Stimulated activated CD8-positive, alpha-beta memory T cell treated with anti-CD3 and anti-CD28 coated beads, Interleukin-12 subunit alpha, Interleukin-12 subunit beta, amount 100 ng/mL, for 24 hours (primary cell): ENCODE measurements around the gene MBD3L4.
"Not testable (repeated sequence)": the region's sequence is repeated elsewhere in the genome, so short reads cannot be mapped to it uniquely, and the experiment has no call there.

ENCODE experiments used
- DNase-seq: peaks from one replicate; pipeline ENCODE4 v3.0.0-alpha.2; 2020; ENCODE audit errors: extremely low read depth

Gene MBD3L4

DNA sequence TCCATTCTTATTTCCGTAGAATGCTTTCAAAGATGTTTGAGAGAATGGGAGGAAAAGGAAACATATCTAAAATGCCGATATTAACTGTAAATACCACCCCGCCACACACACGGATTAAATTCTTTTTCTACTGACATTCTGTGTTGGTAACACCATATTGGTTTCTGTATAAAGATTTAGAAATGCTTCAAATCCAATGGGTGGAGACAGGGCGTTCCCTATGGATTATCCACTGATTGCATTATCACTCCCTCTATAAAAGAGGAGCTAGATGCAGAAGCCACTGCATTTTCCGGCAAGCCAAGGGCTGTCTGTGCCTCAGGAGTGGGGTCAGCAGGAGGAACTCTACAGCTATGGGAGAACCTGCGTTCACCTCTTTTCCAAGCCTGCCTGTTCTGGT lies 9.0 kb upstream of the MBD3L4 start, which contains the start of gene MBD3L2:
Gene MBD3L2 (plus strand): TSS at position 301 of the 400 bp plus-strand sequence. CDS start 53 bp downstream, at position 354.
- DNase-seq: not testable (repeated sequence)

DNA sequence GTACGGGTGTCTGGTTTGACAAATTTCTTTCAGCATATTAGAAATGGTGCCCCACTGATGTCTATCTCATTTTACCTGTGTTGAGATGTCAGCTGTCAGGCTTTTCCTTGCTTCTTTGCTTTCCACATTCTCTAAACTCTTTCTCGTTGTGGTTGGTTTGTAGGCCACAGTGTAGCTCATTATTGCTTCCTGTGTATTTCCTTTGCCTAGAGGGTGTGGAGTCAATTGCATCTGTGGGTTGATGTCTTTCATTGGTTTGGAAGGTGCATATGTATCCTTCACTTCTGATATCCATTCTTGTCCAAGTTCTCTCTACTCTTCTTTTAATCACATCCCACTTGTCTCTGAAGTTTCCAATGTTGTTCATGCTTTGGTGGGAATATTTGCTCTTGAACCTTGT lies 1.6 kb upstream of the MBD3L4 start:
- not testable (repeated sequence) for DNase-seq

DNA sequence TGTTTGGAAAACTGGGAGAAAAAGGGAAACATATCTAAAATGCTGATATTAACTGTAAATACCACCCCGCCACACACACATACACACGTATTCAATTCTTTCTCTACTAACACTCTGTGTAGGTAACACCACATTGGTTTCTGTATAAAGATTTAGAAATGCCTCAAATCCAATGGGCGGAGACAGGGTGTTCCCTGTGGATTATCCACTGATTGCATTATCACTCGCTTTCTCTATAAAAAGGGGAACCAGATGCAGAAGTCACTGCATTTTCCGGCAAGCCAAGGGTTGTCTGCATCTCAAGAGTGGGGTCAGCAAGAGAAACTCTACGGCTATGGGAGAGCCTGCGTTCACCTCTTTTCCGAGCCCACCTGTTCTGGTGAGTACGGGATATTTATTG lies 9.7 kb downstream of the MBD3L4 start, which contains the start of gene MBD3L5:
Gene MBD3L5 (plus strand): TSS at position 301 of the 400 bp plus-strand sequence. CDS start 34 bp downstream, at position 335.
- DNase-seq: not testable (repeated sequence)

DNA sequence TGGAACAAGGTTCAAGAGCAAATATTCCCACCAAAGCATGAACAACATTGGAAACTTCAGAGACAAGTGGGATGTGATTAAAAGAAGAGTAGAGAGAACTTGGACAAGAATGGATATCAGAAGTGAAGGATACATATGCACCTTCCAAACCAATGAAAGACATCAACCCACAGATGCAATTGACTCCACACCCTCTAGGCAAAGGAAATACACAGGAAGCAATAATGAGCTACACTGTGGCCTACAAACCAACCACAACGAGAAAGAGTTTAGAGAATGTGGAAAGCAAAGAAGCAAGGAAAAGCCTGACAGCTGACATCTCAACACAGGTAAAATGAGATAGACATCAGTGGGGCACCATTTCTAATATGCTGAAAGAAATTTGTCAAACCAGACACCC lies 11.2 kb downstream of the MBD3L4 start:
- DNase-seq: not testable (repeated sequence)

DNA sequence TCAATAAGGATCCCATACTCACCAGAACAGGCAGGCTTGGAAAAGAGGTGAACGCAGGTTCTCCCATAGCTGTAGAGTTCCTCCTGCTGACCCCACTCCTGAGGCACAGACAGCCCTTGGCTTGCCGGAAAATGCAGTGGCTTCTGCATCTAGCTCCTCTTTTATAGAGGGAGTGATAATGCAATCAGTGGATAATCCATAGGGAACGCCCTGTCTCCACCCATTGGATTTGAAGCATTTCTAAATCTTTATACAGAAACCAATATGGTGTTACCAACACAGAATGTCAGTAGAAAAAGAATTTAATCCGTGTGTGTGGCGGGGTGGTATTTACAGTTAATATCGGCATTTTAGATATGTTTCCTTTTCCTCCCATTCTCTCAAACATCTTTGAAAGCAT lies 18.6 kb downstream of the MBD3L4 start, which contains the start of gene MBD3L2B:
Gene MBD3L2B (minus strand): TSS at position 101 of the 400 bp plus-strand sequence. CDS start 34 bp downstream, at position 67.
- DNase-seq: not testable (repeated sequence)

DNA sequence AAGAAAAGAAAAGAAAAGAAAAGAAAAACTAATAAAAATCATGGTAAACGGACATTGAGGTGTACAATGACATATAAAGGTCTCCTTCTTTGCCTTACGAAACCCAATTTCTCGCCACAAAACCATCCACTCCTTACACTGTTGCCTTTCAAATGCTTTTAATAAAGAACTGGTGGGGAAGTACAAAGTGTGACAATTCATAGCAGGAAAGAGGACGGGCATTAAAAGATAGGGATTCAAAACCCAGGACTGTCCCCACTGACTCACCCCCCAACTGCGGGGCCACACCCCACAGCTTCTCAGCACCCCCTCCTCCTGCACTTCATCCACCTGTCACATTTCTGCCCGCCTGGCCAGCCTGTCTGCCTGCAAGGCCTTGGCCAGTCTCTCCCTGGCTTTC lies 21.2 kb downstream of the MBD3L4 start:
- no peak for DNase-seq

DNA sequence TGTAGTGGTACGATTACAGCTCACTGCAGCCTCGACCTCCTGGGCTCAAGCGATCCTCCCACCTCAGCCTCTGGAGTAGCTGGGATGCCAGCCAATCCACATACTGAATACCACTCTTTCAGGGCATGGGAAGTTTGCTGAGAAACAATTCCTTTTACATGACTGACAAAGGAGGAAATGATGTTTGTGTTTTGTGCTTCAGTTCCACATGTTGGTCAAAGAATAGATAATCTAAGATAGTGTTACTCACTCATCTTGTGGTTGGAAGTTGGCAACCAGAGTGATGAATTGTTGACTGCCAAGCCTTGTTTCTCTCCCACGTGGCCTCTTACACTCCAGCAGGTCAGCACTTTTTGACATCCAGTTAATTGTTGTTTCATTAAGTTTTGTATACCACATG lies 26.3 kb downstream of the MBD3L4 start:
- DNase-seq: no peak

DNA sequence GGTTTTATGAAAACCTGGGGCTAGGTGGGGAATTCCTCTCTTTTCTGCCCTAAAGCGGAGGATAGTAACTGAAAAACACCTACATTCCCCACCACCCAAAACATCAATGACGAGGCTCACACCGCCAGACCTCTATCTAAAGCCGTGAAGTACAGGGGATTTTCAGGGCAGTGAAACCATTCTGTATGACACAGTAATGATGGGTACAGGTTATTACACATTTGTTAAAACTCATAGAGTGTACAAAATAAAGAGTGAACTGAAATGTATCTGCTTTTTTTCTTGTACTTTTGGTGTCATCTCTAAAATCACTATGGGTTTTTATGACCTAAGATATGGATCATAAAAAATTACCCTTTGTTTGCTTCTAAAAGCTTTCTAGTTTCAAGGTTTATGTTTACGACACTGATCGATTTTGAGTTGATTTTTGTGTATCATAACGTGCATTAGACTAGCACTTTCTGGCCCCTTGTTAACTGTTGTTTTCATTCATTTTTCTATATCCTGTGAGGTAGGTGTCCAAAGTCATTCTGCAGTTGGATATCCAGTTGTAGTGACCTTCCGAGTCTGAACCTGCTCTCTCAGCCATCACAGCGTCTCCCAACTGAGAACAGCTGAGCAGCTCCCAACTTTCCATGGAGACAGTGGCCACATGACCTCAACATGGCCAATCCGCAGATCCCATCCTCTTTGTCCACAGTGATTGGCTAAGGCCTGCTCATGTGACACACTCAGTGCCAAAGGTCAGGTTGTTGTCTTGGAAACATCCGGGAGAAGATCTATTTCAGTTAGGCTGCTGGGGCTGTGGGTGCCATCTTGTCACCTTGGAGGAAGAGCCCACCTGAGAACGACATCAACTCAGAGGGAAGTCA lies 29.0 kb downstream of the MBD3L4 start:
- DNase-seq: no peak

DNA sequence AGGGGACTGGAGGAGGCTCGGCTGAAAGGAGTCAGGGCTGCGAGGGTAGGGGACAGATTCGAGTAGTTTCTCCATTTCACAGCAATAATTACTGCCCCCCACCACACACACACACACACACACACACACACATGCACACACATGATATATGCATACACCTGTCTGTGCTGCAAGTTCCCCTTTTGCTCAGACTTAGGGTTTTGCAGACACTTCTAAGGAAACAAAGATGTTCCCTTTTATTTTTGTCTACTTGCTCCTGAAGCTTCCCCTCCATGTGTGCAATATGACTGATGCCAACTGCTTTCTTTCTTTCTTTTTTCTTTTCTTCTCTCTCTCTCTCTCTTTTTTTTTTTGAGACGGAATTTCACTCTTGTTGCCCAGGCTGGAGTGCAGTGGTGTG lies 32.1 kb downstream of the MBD3L4 start:
- no peak for DNase-seq

DNA sequence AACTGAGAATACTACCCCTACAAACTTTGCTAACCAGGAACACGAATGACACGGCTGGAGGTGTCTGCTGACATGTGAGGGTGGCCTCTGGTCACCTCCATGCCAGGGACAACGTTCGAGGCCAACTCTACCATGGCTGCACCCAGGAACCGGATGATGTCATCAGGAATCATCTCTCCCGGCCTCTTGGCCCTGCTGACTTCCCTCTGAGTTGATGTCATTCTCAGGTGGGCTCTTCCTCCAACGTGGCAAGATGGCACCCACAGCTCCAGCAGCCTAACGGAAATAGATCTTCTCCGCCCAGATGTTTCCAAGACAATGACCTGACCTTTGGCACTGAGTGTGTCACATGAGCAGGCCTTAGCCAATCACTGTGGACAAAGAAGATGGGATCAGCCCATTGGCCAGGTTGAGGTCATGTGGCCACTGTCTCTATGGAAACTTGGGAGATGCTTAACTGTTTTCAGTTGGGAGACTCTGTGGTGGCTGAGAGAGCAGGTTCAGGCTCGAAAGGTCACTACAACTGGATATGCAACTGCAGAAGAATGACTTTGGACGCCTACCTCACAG lies 33.8 kb downstream of the MBD3L4 start:
- DNase-seq: no peak

DNA sequence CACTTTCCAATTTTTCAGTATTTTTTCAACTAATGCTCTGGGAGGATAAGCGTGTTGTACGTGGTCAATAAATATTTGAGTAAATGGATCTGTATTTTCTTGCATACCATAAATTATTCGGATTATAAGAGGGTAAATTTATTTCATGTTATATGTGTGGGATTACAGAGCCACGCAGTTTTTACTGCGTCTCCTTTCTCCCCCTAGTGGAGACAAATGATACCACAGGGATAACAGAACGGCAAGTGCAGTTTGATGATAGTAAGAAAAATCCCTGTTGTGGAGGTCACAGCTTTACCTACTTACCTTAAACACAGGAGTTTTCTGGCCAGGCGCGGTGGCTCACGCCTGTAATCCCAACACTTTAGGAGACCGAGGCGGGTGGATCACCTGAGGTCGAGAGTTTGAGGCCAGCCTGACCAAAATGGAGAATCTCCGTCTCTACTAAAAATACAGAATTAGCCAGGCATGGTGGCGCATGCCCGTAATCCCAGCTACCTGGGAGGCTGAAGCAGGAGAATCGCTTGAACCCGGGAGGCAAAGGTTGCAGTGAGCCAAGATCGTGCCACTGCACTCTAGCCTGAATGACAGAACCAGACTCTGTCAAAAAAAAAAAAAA lies 35.6 kb downstream of the MBD3L4 start:
- DNase-seq: no peak

DNA sequence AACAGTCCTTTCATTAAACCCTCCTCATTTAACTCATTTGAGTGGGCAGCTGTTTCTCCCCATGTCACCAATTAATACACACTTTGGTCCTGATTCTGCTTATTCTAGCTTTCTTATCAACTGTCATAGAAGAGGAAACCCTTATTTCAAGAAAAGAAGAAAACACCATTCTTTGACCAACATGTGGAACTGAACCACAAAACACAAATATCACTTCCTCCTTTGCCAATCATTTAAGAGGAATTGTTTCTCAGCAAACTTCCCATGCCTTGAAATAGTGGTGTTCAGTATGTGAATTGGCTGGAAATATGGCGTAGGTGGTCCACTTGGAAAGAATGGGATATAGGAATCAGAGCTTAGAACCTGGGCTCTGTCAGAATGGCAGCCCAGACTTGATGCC lies 39.2 kb downstream of the MBD3L4 start:
- DNase-seq: no peak

DNA sequence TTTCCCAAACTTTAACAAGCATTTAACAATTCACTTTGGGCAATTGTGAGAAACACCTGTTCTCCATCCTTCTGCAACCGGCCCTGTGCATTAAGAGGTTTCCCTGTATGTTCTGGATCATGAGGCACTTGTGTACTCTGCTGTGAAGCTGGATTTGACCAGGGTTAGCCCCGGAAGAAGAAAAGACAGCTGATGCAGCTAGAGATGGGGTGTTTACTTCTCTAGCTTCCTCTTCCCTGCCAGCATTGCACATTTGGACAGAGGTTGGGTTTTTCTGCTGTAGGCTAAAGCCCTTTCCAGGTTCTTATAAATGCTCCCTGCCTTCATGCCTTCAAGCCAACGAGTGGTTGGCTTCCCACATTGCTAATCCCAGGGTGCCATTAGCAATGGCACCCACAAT lies 39.6 kb downstream of the MBD3L4 start:
- no peak for DNase-seq

DNA sequence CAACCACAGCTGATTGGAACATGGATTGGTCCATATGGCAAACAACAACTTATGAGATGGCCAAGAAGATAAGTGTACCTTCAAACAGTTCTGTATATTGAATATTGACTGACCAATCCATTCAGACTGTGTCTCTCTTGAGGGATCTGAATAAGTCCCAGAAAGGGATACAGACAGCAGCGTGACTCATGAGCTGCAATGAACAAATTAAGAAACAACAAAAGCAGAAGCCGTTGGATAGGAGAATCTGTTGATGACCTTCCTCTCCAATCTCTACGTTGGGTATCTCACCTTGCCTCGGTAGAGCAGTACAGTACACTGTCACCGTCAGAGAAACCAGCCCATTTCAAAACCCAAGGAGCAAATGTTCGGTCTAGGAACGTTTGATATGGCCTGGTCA lies 40.0 kb downstream of the MBD3L4 start:
- DNase-seq: no peak

DNA sequence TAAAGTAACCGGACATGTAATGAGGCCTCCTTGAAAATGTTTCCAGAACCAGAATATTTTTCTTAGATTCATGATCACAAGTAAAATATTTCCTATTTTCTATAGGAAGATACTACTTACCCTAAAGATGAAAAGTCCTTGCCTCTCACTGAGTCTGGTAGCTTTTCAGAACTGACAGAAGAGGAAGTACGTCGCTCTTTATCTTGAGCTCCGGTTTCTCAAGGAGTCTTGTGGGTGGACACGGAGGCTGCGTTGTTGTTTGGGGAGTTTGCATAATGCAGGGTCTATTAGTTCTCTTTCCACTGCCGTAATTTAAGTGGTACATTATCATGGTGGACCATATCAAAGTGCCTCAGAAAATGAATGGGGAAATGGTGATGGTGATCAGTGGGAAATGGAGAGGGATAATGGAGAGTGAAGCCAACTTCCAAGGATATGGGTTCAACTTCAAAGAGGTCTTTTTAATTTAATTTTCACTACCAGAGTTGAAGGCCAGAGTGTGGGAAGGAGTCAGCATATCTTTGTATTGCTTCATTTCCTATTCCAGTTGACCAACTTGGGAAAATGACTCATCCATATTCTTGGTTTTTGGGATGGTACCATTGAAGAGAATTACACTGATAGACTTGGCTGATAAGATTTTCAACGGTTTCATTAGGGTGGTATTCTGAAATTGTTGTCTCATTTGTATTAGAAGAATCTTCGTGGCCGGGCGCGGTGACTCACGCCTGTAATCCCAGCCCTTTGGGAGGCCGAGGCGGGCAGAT lies 42.1 kb downstream of the MBD3L4 start:
- DNase-seq: no peak

DNA sequence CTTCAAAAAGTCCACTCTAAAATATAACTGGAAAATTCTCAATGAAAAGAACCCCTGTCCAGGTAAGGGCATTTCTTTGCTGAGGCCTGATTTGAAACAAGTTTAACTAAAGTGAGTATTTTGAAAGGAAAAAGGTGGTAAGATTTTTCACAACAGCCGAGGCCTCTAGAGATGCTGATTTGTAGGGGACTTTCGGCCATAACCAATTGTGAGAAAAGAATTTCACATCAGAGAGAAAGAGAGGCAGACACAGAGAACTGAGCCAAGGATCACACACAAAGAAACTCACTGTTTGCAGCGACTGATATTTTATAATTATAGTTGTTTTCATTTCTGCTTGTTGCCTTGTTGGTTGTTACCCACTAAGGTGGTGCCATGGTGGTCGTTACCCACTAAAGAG lies 43.2 kb downstream of the MBD3L4 start:
- no peak for DNase-seq

DNA sequence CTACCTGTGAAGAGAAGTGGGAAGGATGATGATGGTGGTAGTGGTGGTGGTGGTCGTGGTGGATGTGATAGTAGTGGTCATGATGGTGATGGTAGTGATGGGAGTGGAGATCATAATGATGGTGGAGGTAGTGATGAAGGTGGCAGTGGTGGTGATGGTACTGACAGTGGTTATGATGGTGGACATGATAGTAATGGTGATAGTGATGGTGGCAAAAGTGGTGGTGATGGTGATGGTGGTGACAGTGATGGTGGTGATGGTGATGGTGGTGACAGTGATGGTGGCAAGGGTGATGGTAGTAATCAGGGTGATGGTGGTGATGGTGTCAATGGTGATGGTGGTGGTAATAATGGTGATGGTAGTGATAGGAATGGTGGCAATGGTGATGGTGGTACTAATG lies 44.9 kb downstream of the MBD3L4 start:
- DNase-seq: no peak

DNA sequence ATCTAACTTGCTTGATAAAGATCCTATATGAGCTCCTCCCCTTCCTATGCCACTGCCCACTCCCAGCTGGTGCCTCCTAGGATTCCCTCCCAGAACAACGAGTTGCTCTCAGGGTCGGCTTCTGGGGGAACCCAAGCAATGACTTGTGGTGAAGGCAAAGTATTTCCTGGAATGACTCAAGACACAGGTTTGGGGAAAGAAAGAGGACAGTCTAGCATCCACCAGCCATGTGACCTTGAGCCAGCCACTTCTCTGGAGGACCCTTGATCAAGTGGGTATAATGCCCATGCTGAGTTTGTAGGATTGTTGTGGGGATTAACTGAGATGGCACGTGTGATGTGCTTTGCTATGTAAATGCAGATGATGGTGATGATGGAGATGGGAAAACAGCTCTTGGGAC lies 51.7 kb downstream of the MBD3L4 start:
- DNase-seq: no peak

DNA sequence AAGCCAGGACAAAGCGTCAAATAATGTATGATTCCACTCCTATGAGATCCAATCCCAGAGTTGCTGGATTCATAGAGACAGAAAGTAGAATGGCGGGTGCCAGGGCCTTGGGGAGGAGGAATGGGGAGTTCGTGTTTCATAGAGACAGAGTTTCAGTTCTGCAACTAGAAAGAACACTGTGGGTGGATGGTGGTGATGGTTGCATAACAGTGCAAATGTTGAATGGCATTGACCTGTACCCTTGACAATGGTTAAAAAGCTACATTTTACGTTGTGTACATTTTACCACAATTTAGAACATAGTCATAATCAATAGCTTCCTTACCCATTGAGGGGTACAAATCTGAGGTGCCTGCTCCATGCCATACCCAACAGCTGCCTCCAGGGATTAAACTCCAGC lies 52.1 kb downstream of the MBD3L4 start:
- no peak for DNase-seq
